H1 (cell line): Measurements from ENCODE around the gene MMP24OS. TPM values are rescaled to one million over a fixed set of nuclear protein-coding genes. Genes with fewer than 3 reads are reported as not detected.

Experiments used
- MAX ChIP-seq: IDR thresholded peaks from 2 replicates; pipeline ENCODE4 v1.6.1; 2012; ENCODE audit warnings: inconsistent platforms
- TCF12 ChIP-seq: IDR thresholded peaks from 2 replicates; pipeline ENCODE4 v1.6.1; 2011; ENCODE audit warnings: low read depth, mild to moderate bottlenecking, low read length
- polyA plus RNA-seq, 7 experiments: library from polyadenylated mRNA; depleted of rRNA in 3 of 7; stranded (reverse) in 5 of 7; unstranded in 2 of 7; fragments of >200 nt in 5 of 7; fragments of 200-250 nt in 2 of 7; gene quantifications; 1 replicate in 5 of 7; 2 replicates in 1 of 7; 4 replicates in 1 of 7; pipeline versions ENCODE4 v1.2.1 to v1.2.3, GENCODE V29; 2011 to 2013; ENCODE audit warnings: missing spikeins in 2 of 7, mixed read lengths in 2 of 7
- total RNA-seq: library from RNA; stranded (reverse); fragmentation: NEBNext Ultra II Directional; extraction: Animal tissue kit (Norgen Biotek cat#: 25700); gene quantifications from 2 replicates; pipeline ENCODE4 v1.2.1, GENCODE V29; 2021

MMP24OS gene
- total and polyA plus RNA-seq, 2 of the 8 experiments (the other 6 are each of a cell fraction or from before 2014, with no cell fraction given) = 19.0 to 21.3 TPM

DNA sequence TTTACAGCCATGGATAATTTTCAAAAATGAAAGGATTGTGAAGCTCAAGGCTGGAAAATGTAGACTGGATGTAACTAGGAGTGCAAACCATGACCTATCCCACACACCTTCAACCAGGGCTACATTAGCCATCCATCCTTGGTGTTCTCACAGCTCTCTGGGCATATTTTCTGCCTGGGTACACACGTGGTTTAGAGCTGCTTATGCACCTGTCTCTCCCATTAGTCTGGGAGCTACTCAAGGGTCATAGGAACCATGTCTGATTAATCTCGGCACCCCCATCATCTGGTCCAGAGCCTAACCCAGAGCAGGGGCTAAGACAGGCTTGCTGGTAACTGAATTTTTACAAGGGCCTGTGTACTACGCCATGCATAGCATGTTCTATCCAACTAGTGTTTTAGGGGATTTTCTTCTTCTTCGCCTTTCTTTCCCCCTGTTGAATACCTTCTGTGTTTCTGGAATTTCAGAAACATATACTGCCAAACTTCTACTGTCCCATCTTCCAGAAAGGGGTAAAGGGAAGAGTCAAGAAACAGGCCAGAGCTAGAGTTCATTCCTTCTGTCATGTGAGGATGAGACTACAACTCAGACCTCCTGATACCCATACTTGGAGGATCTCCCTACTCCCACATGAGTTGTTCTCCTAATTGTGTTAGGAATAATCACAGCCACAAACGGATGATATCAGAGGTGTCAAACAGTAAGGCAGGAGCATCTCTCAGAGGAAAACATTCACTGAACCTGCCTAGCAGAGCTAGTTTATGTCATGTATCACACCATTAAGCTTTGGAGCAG lies 39.7 kb upstream of the MMP24OS start (continued):
- TF ChIP-seq MAX = no peak
- no peak for TF ChIP-seq TCF12
